DND-41 (cell line): ENCODE data around the gene KCTD11.
A peak's percentile ranks its signal among the peaks of the same experiment; 100 is the strongest.

ENCODE experiments used
- ATAC-seq: fragments of 200-7000 bp; cut with Tn5 transposase; 3 replicates; pipeline ENCODE4 v1.9.1; 2021; ENCODE audit warnings: low read depth; ENCODE audit not compliant: insufficient read depth
- DNase-seq: peaks from one replicate; pipeline ENCODE4 v3.0.0-alpha.2; 2020
- H2AFZ ChIP-seq: 2 replicates; pipeline ENCODE4 v1.6.0; 2012; ENCODE audit warnings: low read depth, low read length
- H3K27ac ChIP-seq: 2 replicates; pipeline ENCODE4 v1.5.1; 2012; ENCODE audit warnings: low read length, inconsistent platforms
- H3K27me3 ChIP-seq: fragments of 200-600 bp; sonication (generic); 2 replicates; pipeline ENCODE4 v1.6.0; 2012; ENCODE audit warnings: low read length, mild to moderate bottlenecking, inconsistent platforms; ENCODE audit not compliant: insufficient read depth, poor library complexity
- H3K36me3 ChIP-seq: 2 replicates; pipeline ENCODE4 v1.5.1; 2012; ENCODE audit warnings: low read length, inconsistent platforms; ENCODE audit not compliant: insufficient read depth
- H3K4me1 ChIP-seq: 2 replicates; pipeline ENCODE4 v1.5.1; 2012; ENCODE audit warnings: mild to moderate bottlenecking, low read length; ENCODE audit not compliant: insufficient read depth
- H3K4me2 ChIP-seq: 2 replicates; pipeline ENCODE4 v1.6.0; 2012; ENCODE audit warnings: mild to moderate bottlenecking, moderate library complexity, low read length, inconsistent platforms; ENCODE audit not compliant: insufficient read depth
- H3K4me3 ChIP-seq, 2 experiments: fragments of 200-600 bp in 1 of 2; shearing (Covaris generic) in 1 of 2; 2 replicates each; pipeline ENCODE4 v1.5.1; 2012 to 2016; ENCODE audit warnings: inconsistent platforms in 2 of 2, low read length in 2 of 2, mild to moderate bottlenecking in 2 of 2, low read depth in 1 of 2, moderate library complexity in 1 of 2
- H3K79me2 ChIP-seq: 2 replicates; pipeline ENCODE4 v1.6.0; 2012; ENCODE audit warnings: low read length, inconsistent platforms; ENCODE audit not compliant: insufficient read depth
- H3K9ac ChIP-seq: 2 replicates; pipeline ENCODE4 v1.6.0; 2012; ENCODE audit warnings: low read depth, mild to moderate bottlenecking, inconsistent platforms, low read length, moderate library complexity
- H3K9me3 ChIP-seq: 2 replicates; pipeline ENCODE4 v1.5.1; 2012; ENCODE audit warnings: low read length, moderate library complexity, mild to moderate bottlenecking, inconsistent platforms; ENCODE audit not compliant: insufficient read depth, severe bottlenecking
- H4K20me1 ChIP-seq: 2 replicates; pipeline ENCODE4 v1.6.0; 2012; ENCODE audit warnings: low read length; ENCODE audit not compliant: insufficient read depth
- EZH2 ChIP-seq: IDR thresholded peaks from 3 replicates; pipeline ENCODE4 v1.6.1; 2012; ENCODE audit warnings: borderline replicate concordance, low read depth, mild to moderate bottlenecking, moderate library complexity, low read length, inconsistent platforms; ENCODE audit not compliant: severe bottlenecking
- TF ChIP-seq, protein P1 (sequence below): IDR thresholded peaks from 2 replicates; pipeline ENCODE4 v1.5.1; 2012; ENCODE audit warnings: borderline replicate concordance, low read length, moderate library complexity, mild to moderate bottlenecking; ENCODE audit not compliant: poor library complexity, severe bottlenecking; ENCODE audit errors: extremely low read depth

Gene KCTD11

GRCh38 chr17:7383742-7384488 is 32.0 kb downstream of the KCTD11 start:
- peak; percentile 25 for TF ChIP-seq EZH2
- TF ChIP-seq, protein P1, sequence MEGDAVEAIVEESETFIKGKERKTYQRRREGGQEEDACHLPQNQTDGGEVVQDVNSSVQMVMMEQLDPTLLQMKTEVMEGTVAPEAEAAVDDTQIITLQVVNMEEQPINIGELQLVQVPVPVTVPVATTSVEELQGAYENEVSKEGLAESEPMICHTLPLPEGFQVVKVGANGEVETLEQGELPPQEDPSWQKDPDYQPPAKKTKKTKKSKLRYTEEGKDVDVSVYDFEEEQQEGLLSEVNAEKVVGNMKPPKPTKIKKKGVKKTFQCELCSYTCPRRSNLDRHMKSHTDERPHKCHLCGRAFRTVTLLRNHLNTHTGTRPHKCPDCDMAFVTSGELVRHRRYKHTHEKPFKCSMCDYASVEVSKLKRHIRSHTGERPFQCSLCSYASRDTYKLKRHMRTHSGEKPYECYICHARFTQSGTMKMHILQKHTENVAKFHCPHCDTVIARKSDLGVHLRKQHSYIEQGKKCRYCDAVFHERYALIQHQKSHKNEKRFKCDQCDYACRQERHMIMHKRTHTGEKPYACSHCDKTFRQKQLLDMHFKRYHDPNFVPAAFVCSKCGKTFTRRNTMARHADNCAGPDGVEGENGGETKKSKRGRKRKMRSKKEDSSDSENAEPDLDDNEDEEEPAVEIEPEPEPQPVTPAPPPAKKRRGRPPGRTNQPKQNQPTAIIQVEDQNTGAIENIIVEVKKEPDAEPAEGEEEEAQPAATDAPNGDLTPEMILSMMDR: no peak
- Histone ChIP-seq H3K79me2 (no peaks in the 10 kb centered on the region), H3K9me3 (no peaks in the 10 kb centered on the region), H3K4me1 (peaks cover 14% of the 10 kb centered on the region), H4K20me1 (no peaks in the 10 kb centered on the region), H3K9ac (peak overlapping the region; percentile 47; the same call in 1 of the 2 replicates), H3K36me3 (no peaks in the 10 kb centered on the region), H2AFZ (peak overlapping the region; percentile 67), H3K4me2 (peak overlapping the region; percentile 70), H3K27ac (no peak overlapping the region), H3K4me3 (peak overlapping the region in 1 of 2 experiments; percentile 48; a peak in 2 of 4 replicates), H3K27me3 (peaks cover 25% of the 10 kb centered on the region)
- DNase-seq (peak; percentile 65), ATAC-seq (peak; percentile 93)

DNA sequence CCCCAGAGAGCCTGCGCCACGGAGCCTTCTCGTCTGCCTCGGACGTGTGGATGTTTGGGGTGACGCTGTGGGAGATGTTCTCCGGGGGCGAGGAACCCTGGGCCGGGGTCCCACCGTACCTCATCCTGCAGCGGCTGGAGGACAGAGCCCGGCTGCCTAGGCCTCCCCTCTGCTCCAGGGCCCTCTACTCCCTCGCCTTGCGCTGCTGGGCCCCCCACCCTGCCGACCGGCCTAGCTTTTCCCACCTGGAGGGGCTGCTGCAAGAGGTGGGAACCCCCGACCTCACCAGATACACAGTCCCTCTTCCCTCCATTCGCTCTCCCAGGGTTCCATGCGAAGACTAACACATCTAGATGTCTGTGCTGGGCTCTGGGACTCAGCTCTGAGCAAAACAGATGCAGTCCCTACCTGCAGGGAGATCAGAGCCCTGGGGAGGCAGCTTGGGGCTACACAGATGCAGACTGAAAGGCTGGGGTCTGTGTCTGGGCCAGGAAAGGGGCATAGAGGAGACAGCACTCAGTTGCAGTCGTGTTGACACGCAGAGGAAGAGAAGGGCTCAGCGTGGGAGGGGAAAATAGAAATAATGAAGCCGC is 32.6 kb downstream of the KCTD11 start:
- Histone ChIP-seq H3K36me3 (no peaks in the 10 kb centered on the region), H4K20me1 (no peaks in the 10 kb centered on the region), H3K4me2 (peak overlapping the region; percentile 70), H3K27me3 (peaks cover 25% of the 10 kb centered on the region), H3K79me2 (no peaks in the 10 kb centered on the region), H3K4me3 (peak overlapping the region in 1 of 2 experiments; percentile 48; a peak in 2 of 4 replicates), H3K27ac (no peak overlapping the region), H3K9me3 (no peaks in the 10 kb centered on the region), H2AFZ (peak overlapping the region; percentile 67), H3K4me1 (peaks cover 14% of the 10 kb centered on the region), H3K9ac (peak overlapping the region; percentile 47; the same call in 1 of the 2 replicates)
- ATAC-seq: no peak
- no peak for DNase-seq
- TF ChIP-seq, protein P1: no peak
- TF ChIP-seq EZH2: no peak

GRCh38 chr17:7388856-7389255 is 36.9 kb downstream of the KCTD11 start:
- Histone ChIP-seq H4K20me1 (no peaks in the 10 kb centered on the region), H3K27ac (no peak overlapping the region), H3K27me3 (peaks cover 10% of the 10 kb centered on the region), H3K4me1 (peaks cover 18% of the 10 kb centered on the region), H3K79me2 (no peaks in the 10 kb centered on the region), H3K4me2 (no peak overlapping the region), H2AFZ (no peak overlapping the region), H3K36me3 (no peaks in the 10 kb centered on the region), H3K4me3 (no peak overlapping the region), H3K9me3 (no peaks in the 10 kb centered on the region), H3K9ac (no peak overlapping the region)
- DNase-seq: no peak
- no peak for TF ChIP-seq EZH2
- TF ChIP-seq, protein P1: no peak
- no peak for ATAC-seq
